ENCODE data around the gene SPDEF.

DNA sequence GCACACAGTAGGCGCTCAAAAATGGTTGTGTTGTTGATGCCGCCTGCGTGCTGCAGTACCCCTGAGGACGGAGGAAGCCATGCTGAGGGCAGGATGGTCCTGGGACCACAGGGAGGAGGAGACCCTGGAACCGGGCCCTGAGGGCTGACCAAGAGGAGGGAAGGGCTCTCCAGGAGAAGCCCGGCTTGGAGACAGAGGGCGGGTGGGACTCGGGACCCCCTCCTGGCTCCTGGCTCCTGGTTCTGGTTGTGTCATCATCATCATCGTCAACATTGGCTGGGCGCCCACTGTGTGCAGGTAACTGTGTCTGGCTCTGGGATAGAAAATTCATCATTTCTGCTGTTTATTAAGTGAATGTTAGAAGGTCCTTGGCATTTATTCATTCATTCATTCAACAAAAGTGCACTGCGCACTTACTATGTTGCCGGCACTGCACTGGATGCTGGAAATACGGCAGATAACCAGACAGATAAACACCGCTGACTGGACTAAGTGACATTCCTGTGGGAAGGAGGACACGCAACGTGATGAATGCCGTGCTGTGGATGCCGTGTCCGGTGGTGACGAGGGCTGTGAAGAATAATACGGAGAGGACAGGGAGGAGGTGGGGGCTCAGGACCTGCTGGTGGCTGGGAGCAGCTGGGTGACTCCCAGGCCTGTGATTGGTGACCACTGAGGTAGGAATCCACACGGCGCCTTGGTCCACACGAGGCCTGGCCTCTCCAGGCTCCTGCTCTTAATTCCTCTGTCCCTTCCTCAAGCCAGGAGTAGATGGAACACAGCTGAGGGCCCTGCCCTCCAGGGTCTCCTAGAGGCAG, 35.3 kb downstream of the SPDEF start:
- TF ChIP-seq POLR2AphosphoS5 (IDR thresholded peaks at IDR 0.05; ENCODE audit: insufficient read depth in 1 of 2, low read depth in 1 of 2): no peak
- TF ChIP-seq, protein P1, sequence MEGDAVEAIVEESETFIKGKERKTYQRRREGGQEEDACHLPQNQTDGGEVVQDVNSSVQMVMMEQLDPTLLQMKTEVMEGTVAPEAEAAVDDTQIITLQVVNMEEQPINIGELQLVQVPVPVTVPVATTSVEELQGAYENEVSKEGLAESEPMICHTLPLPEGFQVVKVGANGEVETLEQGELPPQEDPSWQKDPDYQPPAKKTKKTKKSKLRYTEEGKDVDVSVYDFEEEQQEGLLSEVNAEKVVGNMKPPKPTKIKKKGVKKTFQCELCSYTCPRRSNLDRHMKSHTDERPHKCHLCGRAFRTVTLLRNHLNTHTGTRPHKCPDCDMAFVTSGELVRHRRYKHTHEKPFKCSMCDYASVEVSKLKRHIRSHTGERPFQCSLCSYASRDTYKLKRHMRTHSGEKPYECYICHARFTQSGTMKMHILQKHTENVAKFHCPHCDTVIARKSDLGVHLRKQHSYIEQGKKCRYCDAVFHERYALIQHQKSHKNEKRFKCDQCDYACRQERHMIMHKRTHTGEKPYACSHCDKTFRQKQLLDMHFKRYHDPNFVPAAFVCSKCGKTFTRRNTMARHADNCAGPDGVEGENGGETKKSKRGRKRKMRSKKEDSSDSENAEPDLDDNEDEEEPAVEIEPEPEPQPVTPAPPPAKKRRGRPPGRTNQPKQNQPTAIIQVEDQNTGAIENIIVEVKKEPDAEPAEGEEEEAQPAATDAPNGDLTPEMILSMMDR (IDR thresholded peaks at IDR 0.05): no peak

Data from vagina (tissue), 2 donors.